Myocyte (in vitro differentiated cells): ENCODE data around the gene MYO5A. TPM values are rescaled to one million over a fixed set of nuclear protein-coding genes. Genes with fewer than 3 reads are reported as not detected.

ENCODE experiments used
- DNase-seq: peaks from one replicate; pipeline ENCODE4 v3.0.0-alpha.2; 2012; ENCODE audit warnings: low read depth
- total RNA-seq: library from RNA; depleted of rRNA; stranded (reverse); fragments of >200 nt; gene quantifications from 2 replicates; pipeline ENCODE4 v1.2.3, GENCODE V29; 2014

The MYO5A gene
- total RNA-seq, 1 donor from 2014 or later, result 30.1 TPM

- peak; percentile 66 for DNase-seq
These were observed 191.4 kb downstream of the MYO5A start for GRCh38 chr15:52337198-52337853.

GRCh38 chr15:52336529-52336928 is 192.2 kb downstream of the MYO5A start:
- no peak for DNase-seq

- DNase-seq, result no peak
These were observed 194.1 kb downstream of the MYO5A start for GRCh38 chr15:52334491-52335160.

DNA sequence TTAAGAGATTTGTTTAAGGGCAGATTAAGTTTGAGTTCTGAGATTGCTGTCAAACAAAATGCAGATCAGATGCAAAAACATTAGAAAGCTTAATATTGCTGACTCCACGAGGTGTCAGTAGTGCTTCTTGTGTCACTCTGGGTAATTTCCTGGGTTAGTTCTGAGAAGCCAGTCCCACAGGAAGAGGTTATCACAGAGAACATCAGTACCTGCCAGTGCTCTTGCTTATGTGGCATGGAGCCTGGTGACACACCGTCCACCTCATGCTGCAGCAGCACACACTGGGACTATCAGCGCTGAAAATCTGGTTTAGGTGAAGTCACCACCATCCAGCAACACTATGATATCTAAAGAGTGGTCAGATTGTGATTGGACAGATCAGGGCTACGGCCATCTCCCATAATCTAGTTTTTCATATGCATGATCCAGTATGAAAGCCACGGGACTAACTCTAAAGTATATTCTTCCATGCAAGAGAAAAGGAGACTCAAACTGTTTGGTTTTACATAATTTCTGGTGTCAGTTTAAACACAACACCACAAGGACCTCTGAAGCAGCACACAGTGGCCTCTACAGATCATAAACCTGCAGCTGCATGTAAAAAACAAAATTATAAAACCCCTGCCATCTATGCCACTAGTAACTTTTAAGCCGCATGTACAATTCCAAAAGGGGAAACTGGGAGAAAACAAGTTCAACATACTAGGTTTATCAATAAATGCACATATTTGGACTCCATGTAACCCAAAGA is 197.0 kb downstream of the MYO5A start:
- DNase-seq, result peak; percentile 46

DNA sequence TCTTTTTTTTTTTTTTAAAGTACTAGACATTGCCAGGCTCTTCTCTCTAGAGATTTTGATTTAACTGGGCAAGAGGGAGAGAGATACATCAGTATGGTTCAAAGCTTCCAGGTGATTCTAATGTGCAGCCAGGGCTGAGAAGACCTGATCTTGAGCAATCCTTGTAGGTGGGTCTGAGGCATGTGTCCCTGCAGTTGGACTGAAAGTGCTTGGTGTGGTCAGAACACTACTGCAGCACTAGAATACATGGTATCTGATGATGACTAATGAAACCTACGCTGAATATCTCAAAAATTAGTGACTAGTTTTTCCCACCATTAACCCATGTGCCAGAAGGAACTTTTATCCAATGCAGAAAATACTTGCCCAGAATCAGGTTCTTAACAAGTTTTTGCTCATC is 198.7 kb downstream of the MYO5A start:
- DNase-seq, result no peak

DNA sequence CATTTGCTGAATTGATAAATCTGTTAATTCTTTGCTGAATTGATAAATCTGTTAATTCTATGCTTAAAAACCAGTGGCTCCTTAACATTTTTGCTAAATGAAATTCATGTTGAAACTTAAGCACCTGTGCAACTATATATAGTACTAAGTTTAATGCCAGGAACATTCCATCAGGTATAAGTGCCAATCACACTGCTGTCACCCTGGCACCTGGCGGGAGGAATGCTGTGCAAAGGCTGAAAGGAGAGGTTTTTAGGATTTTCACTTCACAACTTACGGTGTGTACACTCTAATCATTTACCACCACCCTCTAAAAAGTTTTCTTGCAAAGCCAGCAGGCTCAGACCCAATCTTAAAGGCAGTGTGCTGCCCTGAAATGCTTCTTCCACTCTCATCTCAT is 199.5 kb downstream of the MYO5A start:
- DNase-seq, result no peak

DNA sequence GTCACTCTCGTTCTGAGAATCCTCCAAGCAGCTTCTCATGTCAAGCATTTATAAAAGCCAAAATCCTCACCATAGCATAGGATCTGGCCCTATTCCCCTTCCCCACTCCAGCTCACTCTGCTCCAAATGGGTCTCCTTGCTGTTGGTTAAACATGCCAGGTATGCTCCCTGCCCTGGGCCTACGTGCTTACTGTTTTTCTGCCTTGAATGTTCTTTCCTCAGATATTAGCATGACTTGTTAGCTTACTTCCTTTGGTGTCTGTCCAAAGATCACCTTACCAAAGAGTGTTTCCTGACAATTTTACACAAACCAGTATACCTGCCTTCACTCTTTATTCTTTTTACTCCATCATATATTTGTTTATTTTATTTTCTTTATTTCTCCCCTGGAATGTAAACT is 200.0 kb downstream of the MYO5A start:
- DNase-seq, result no peak

GRCh38 chr15:52326756-52327155 is 201.9 kb downstream of the MYO5A start:
- no peak for DNase-seq

GRCh38 chr15:52324109-52324508 is 204.6 kb downstream of the MYO5A start:
- DNase-seq, result no peak

- no peak for DNase-seq
These were observed 209.8 kb downstream of the MYO5A start for GRCh38 chr15:52318729-52319500.

DNA sequence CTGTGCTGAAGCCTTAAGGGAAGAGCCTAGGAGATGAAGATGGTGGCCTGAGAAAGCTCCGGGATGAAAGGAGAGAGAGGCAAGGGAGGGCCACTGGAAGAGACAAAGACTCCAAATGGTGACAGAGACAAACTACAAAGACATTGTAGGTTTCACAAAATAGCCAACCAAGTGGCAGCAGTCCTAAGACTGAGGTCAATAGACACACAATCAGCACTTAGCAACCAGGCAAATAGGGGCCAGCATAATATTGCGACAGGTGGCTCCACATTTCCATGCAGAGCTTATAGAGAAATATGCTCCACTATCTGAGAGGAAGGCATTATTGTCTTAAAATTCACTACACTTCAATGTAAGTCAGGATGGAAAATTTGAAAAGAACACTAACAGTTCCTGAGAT is 211.0 kb downstream of the MYO5A start:
- no peak for DNase-seq

DNA sequence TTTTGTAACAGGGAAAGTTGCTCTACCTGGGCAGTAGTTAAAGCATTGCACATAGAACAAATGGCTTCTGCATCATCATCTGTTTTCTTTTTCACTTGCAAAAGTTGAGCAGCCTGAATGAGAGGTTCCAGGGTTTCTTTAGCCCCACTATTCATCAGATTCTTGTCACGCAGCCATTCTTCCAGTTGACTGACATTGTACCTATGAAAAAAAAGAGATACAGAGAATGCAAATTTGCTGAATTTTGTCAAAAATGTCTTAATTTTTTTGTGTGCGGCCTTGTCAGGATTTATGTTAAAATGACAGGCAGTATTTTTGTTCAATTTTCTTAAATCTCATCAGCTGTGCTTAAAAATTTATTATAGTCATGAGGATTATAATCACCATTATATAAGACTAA is 211.7 kb downstream of the MYO5A start:
- no peak for DNase-seq

DNA sequence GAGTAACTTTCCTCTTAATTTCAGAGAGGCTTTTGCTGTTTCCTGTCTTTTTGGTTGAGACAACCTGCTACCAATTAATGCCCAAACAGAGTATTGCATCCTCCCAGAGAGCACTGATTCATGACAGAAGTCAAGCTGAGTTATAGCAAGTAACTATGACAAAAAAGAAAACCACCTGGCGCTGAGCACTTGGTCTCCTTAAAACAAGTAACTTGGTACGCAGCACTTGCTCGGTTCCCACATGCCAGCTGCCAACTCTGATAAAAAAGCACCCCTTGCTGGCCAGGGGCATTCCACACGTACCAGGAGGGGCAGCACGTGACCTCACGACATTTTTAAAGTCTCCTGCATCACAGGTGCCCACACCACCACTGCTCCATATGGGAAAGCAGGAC is 219.5 kb downstream of the MYO5A start:
- DNase-seq, result no peak

- no peak for DNase-seq
These were observed 220.1 kb downstream of the MYO5A start for GRCh38 chr15:52308446-52309153.

DNA sequence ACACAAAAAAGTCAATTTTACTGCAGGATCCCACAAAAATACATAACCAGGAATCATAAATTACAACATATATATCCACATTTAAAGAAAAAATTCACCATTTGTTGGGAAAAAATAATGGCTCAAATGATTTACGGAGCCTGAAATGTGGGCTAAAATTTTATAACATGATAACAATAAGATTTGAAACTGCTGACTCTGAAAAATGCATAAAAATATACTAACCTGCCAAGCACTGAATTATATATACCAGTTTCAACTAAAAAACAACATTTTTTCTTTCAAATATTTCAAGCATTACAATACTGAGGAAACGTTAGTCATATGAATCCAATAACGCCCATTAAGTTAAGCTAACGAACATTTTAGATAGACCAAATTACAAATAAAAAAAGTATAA is 220.8 kb downstream of the MYO5A start:
- no peak for DNase-seq

DNA sequence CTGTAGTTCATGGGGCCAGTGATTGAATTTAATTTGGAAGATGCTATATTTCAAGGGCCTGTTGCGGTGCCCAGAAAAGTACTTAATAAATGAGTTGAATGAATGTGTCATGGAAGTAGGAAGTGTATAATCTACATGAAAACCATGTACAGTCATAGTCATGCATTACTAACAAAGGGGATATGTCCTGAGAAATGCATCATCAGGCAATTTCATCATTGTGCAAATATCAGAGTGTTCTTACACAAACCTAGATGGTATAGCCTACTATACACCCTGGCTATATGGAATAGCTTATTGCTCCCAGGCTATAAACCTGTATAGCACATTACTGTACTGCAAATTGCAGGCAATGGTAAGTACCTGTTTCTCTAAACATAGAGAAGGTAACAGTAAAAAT is 222.4 kb downstream of the MYO5A start:
- DNase-seq, result no peak

- no peak for DNase-seq
These were observed 225.4 kb downstream of the MYO5A start for GRCh38 chr15:52303093-52303772.

GRCh38 chr15:52301265-52301847 is 227.3 kb downstream of the MYO5A start:
- DNase-seq, result no peak

- peak; percentile 67 for DNase-seq
These were observed 233.2 kb downstream of the MYO5A start, which contains the start of gene MYO5C for GRCh38 chr15:52295421-52296001. TSS of gene MYO5C (minus strand) at chr15:52295804. CDS start at chr15:52295636, 168 bp downstream.
